ENCODE data around the gene FREM1. TPM values are rescaled to one million over a fixed set of nuclear protein-coding genes. Genes with fewer than 3 reads are reported as not detected.

FREM1 gene
- total RNA-seq, 2 experiments from 2014 or later, result not detected

GRCh38 chr9:14704281-14704680, 205.9 kb downstream of the FREM1 start:
- no peak overlapping the region for H3K27ac Mint-ChIP-seq
- H3K4me1 Mint-ChIP-seq, result no peaks in the 10 kb centered on the region
- no peak for DNase-seq
- no peak overlapping the region for H3K4me3 Mint-ChIP-seq
- POLR2A ChIA-PET, result no interaction called here
- peaks cover 7% of the 10 kb centered on the region for H3K27me3 Mint-ChIP-seq
- H3K9me3 Mint-ChIP-seq, result peaks cover 16% of the 10 kb centered on the region
- peaks cover 2% of the 10 kb centered on the region for H3K36me3 Mint-ChIP-seq
- ATAC-seq (ENCODE audit: low read depth), result no peak

- no peak for ATAC-seq (ENCODE audit: low read depth)
- DNase-seq, result no peak
- Mint-ChIP-seq H3K9me3 (peaks cover 11% of the 10 kb centered on the region), H3K4me3 (no peak overlapping the region), H3K27me3 (peaks cover 15% of the 10 kb centered on the region), H3K36me3 (peaks cover 2% of the 10 kb centered on the region), H3K4me1 (no peaks in the 10 kb centered on the region), H3K27ac (no peak overlapping the region)
- POLR2A ChIA-PET, result no interaction called here
These were observed 208.0 kb downstream of the FREM1 start for GRCh38 chr9:14702200-14702720.

- H3K27ac Mint-ChIP-seq, result peak within 1 kb of the TSS; percentile 91
- ATAC-seq (ENCODE audit: low read depth) (peak; percentile 95), DNase-seq (peak; percentile 77)
- H3K36me3 Mint-ChIP-seq, result peaks cover 7% of the 10 kb centered on the region
- H3K27me3 Mint-ChIP-seq, result peaks cover 6% of the 10 kb centered on the region
- H3K9me3 Mint-ChIP-seq, result no peaks in the 10 kb centered on the region
- H3K4me1 Mint-ChIP-seq, result peaks cover 24% of the 10 kb centered on the region
- POLR2A ChIA-PET, result interaction anchor here (0.6 kb wide), 1 partner anchor 87 kb away, joined by 3 read pairs; no protein-coding TSS in a partner anchor
- H3K4me3 Mint-ChIP-seq, result peak within 1 kb of the TSS; percentile 91
These were observed 216.9 kb downstream of the FREM1 start, which contains the start of gene ZDHHC21 for GRCh38 chr9:14693251-14693861. ZDHHC21 (minus strand) TSS chr9:14693432; CDS start chr9:14674340, 19,092 bp downstream.

- Mint-ChIP-seq H3K27me3 (peaks cover 5% of the 10 kb centered on the region), H3K4me3 (peak overlapping the region; percentile 91), H3K4me1 (peaks cover 24% of the 10 kb centered on the region), H3K9me3 (no peaks in the 10 kb centered on the region), H3K36me3 (peaks cover 7% of the 10 kb centered on the region), H3K27ac (peak overlapping the region; percentile 91)
- DNase-seq (no peak), ATAC-seq (ENCODE audit: low read depth) (peak; percentile 55)
- POLR2A ChIA-PET, result interaction anchor here (0.6 kb wide), 1 partner anchor 87 kb away, joined by 3 read pairs; no protein-coding TSS in a partner anchor
These were observed 217.6 kb downstream of the FREM1 start for GRCh38 chr9:14692470-14693250.

GRCh38 chr9:14690948-14691730, 219.1 kb downstream of the FREM1 start:
- H3K27ac Mint-ChIP-seq, result no peak overlapping the region
- H3K4me3 Mint-ChIP-seq, result no peak overlapping the region
- H3K27me3 Mint-ChIP-seq, result no peaks in the 10 kb centered on the region
- H3K4me1 Mint-ChIP-seq, result peaks cover 24% of the 10 kb centered on the region
- no peaks in the 10 kb centered on the region for H3K9me3 Mint-ChIP-seq
- ATAC-seq (ENCODE audit: low read depth) (no peak), DNase-seq (no peak)
- POLR2A ChIA-PET, result no interaction called here
- H3K36me3 Mint-ChIP-seq, result peaks cover 7% of the 10 kb centered on the region

GRCh38 chr9:14687042-14687719, 223.0 kb downstream of the FREM1 start:
- POLR2A ChIA-PET, result no interaction called here
- Mint-ChIP-seq H3K4me1 (peaks cover 12% of the 10 kb centered on the region), H3K27me3 (no peaks in the 10 kb centered on the region), H3K4me3 (no peak overlapping the region), H3K36me3 (peaks cover 25% of the 10 kb centered on the region), H3K9me3 (no peaks in the 10 kb centered on the region), H3K27ac (no peak overlapping the region)
- DNase-seq (no peak), ATAC-seq (ENCODE audit: low read depth) (no peak)

- Mint-ChIP-seq H3K36me3 (peaks cover 29% of the 10 kb centered on the region), H3K4me1 (peaks cover 8% of the 10 kb centered on the region), H3K4me3 (no peak overlapping the region), H3K27me3 (no peaks in the 10 kb centered on the region), H3K27ac (no peak overlapping the region), H3K9me3 (no peaks in the 10 kb centered on the region)
- ATAC-seq (ENCODE audit: low read depth), result no peak
- POLR2A ChIA-PET, result no interaction called here
- no peak for DNase-seq
These were observed 224.1 kb downstream of the FREM1 start for GRCh38 chr9:14686168-14686567.

Other genes with a start within 250 kb of the FREM1 start
- gene ZDHHC21, start 217.0 kb downstream of the FREM1 start, total RNA-seq, result 1 to 10 TPM; 6.0 to 7.3 TPM
- not detected for gene CER1, start 187.7 kb downstream of the FREM1 start, total RNA-seq

Measured in activated naive CD8-positive, alpha-beta T cell treated with anti-CD3 and anti-CD28 coated beads, Interleukin-2, amount 10 ng/mL, durations not matched to agents 7 days and 5 days (primary cell).